ENCODE data around the gene TMEM59L.
A peak's percentile ranks its signal among the peaks of the same experiment; 100 is the strongest.

The TMEM59L gene

DNA sequence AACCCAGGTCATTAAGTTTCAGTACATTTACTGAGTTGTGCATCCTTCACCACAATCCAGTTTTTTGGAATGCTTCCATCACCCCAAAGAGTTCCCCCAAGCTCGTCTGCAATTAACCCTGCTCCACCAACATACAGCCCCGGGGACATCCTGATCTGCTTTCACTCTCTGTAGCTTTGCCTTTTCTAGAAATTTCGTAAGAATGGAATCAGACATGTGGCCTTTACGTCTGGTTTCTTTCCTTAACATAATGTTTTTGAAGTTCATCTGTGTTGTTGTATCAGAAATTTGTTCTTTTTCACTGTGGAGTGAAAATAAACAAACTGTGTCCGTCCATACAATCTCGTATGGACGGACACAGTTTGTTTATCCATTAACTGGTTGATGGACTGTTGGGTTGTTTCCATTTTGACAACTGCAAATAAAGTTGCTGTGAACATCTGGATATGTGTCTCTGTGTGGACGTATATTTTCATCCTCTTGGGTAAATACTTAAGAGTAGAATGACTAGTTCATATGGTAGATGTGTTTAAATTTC lies 27.1 kb downstream of the TMEM59L start:
- DNase-seq = no peak

DNA sequence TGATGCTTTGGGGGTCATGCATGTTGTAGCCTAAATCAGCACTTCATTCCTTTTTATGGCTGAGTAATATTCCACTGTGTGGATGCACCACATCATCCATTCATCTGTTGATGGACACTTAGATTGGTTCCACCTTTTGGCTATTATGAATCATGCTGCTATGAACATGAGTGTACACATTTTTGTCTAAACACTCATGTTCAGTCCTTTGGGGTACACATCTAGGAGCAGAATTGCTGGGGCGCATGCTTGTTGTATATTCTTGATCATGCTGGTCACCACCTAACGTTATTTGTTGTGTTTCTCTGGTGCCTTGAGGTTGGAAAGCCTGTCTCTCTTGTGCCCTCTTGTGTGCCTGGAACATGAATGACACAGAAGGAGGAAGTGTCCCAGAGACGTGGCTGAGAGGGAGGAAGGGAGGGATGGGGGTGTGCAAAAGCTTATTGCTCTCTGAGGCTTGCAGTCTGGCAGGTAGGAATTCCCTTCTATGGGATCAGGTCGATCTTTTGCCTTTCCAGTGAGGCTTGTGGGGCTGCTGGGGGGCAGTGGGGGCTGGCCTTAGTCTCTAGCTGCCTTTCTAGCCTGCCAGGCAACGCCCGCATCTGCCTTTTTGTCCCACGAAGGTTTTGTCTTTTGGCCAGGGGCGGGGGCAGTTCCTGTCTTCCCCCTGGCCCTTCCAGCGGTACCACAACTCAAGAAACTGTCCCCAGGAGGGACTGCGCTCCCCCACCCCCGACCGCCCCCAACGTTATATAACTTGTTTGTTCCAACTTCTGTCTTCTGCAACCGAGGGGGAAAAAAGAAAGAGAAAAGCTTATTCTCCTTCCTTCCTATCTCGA lies 31.7 kb downstream of the TMEM59L start:
- peak; percentile 36 for DNase-seq

DNA sequence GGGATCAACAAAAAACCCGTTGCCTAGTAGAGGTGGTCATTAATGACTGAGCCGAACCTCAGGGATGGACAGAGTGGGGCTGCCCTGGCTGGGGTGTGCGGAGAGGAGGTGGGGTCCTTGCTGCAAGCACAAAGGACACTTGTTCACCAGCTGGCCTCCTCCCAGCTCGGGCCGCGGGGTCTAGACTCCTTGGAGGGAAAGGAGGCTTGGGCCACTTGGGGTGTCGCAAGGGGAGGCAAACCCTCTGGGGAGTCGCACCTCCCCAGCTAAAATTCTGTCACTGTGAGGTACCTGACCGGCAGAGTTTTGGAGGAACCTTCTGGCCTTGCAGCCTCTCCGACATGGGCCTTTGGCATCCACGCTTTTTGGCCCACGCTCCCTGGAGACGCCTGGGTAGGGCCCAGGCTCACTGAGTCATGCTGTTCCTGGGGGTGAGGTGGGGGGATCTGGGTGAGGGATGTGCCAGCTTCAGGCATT lies 32.4 kb downstream of the TMEM59L start:
- no peak for DNase-seq

DNA sequence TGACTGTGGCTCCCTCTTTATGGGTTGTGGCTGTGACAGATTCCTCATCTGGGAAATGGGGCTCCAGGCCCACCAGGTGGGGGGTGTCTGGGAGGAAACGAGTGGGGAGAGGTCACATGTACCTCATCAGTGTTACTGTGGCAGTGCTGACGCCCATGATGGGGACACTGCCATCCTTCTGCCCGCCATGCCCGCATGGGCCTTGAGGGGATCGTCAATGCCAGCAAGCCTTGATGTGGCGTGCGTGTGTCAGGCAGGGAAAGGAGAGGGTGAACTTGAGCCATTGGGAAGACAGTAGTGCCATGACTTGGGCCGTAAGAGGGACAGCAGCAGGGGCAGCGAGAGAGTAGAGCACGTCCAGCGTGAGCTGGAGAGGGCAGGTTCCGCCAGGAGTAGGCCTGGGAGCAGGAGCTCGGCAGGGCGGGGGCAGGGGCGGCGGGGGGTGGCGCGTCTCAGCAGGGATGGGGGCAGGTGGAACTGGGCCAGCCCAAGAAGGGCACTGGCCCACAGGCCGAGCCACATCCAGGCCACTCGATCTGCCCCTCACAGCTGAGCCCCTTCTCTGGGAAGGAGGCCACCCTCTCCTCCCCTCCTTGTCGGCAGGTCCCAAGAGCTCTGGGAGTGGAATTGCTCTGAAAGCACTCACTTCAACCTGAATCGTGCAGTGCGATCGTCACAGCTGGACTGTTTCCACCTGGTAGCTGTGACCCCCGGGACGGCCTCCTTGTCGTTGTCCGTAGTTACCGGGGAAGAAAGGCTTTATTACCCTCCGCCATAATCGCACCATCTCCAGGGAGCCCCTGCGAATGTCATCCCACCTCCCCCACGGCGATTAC lies 34.1 kb downstream of the TMEM59L start:
- DNase-seq = no peak

DNA sequence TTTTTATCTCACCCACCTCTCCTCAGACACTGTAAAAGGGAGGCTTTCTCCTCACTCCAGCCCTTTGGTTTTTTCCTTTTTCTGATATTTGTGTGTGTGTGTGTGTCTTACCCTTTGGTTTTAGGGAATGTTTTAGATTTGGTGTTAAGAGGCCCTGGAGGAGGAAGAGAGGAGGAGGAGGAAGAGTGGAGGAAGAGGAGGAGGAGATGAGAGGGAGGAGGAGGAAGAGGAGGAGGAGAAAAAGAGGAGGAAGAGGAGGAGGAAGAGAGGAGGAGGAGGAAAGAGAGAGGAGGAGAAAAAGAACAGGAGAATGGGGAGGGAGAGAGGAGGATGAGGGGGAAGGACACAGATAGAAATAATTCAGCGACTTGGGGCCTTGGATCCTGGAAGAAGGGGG lies 34.7 kb downstream of the TMEM59L start:
- no peak for DNase-seq

DNA sequence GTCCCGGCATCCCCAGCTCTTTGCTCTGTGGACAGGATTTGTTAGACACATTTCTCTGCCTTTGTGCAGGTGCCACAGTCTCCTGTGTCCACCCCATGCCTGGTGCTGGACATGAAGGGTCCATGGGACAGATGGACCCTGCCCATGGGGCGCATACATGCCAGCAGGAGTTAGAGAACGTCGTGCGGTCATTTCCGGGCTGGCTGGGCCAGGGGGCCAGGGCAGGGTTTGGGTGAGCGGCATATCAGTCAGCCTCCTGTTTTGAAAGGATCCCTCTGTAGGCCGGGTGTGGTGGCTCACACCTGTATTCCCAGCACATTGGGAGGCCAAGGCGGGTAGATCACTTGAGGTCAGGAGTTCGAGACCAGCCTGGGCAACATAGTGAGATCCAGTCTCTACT lies 35.1 kb downstream of the TMEM59L start:
- no peak for DNase-seq

DNA sequence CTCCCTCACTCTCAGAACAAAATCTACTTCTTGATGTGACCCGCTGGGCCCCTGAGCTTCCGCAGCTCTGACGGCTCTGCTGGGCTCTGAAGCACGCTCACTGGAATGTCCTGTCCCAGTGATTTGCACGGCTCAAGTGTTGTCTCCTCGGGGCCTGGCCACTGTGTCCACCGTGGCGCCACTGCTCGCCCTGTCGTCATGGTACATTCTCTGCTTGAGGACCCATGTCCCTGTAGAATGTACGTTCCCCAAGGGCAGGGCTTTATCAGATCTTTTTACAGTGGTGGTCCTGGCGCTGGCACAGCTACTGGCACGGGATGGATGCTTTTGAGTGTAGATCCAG lies 36.3 kb downstream of the TMEM59L start:
- DNase-seq = no peak

DNA sequence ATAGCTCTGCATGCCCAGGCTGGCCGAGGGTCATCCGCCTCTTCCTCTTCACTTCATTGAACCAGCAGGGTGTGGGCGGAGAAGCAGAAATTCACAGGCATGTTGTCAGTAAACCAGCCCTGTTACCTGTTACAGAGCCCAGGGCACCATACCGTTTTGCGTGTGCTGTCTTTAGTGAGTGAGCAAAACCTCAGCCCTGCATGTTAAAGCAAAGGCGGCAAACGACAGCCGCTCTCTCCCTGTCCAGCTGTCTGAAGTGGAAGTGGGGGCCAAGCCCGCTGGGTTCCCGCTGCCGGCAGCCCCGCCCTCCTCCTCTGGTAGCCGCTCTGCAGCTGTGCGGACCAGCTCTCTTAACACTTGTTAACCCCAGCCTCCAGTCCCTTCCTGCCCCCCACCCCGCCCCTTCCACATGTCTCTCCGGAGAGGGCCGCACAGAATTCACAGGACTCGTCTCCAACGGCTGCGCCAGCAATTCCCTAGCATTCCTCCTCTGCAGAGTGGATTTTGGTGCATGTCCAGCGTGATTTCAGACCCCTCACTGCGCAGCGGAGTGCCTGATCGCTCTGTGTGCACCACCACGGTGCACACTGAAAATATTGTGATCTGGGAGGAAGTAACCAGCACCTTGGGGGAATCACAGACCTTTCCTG lies 36.8 kb downstream of the TMEM59L start:
- DNase-seq = no peak

DNA sequence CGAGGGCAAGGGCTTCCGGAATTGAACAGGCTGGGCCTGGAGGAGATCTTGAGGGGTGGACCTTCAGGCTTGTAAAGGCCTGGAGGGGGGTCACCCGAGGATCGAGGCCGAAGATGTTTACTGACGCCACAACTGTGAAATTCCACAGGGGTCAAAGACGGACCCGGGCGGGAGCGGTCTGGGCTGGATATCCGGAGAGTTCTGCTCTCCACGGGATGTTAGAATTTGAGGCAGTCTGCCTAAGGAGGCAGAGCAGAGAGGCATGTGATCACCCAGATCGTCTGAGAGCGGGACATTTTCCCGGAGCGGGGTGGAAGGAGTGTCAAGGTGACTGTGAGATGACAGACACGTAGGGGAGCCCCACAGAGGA lies 37.3 kb downstream of the TMEM59L start:
- DNase-seq = no peak

DNA sequence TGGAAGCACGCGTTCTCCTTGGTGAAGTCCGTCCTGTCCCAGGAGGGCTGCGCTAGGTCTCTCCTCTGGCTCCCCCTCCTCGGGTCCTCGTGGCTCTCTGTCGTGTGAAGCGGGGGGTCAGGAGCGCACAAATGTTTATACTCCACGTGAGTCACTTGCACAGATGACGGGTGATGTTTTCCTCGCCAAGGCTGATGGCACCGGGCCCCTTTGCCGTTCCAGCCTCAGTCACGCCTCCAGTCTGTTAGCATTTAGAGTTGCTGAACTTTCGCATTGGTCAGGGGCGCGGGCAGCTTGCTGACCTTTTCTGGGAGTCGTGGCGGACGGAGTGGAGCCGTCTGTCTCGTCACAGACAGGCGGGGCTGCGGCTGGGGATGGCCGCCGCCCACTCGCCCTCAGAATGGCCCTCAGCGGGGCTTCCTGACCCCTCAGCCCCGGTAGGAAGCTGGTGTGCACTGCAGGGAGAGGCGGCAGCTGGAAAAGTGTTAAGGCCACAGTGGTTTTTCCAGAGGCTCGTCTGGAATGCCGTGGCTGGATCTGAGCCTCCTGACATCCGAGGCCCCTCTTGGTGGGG lies 37.9 kb downstream of the TMEM59L start:
- no peak for DNase-seq

DNA sequence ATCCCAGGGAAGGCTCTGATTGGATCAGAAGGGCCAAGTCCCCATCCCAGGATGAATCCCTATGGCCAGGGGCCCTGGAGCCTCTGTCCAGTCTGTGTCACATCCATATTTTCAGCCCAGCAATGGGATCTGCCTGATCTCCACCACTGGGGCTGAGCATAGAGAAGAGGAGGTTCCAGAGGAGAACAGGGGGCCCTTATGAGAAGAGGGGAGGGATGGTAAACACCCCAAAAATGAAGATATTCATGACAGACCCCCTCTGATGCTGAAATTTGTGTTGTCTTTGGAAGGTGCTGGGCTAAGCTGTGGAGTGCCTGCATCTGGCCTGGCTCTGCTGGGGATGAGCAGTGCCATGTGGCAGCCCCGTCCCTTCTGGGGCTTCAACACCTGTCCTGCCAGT lies 38.6 kb downstream of the TMEM59L start:
- DNase-seq = no peak

DNA sequence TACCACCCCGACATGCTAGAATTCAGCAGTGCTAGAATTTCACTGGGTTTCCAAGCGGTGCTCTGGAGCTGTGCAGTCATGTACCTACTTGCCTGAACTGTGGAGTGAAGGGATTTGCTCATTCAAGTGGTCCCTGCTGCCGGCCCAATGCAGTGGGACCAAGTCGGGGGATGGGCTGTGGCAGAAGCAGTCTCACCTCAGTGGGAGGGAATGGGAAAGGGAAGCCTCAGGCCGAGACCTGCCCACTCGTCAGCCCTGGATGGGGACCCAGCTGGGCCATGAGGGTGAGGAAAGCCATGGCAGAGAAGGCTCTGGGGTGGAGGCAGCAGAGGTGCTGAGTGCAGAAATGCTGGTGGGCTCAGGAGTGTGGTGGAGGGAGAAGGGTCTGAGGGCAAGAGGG lies 39.1 kb downstream of the TMEM59L start:
- DNase-seq = no peak

DNA sequence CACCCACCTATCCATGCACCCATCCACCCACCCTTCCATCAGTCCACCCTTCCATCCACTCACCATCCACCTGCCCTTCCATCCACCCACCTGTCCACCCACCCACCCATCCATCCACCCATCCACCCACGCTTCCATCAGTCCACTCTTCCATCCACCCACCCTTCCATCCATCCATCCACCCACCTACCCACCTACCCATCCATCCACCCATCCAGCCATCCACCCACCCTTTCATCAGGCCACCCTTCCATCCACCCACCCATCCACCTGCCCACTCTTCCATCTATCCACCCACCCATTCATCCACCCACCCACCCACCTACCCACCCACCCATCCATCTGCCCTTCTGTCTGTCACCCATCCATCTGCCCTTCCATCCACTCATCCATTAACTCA lies 41.2 kb downstream of the TMEM59L start:
- no peak for DNase-seq

DNA sequence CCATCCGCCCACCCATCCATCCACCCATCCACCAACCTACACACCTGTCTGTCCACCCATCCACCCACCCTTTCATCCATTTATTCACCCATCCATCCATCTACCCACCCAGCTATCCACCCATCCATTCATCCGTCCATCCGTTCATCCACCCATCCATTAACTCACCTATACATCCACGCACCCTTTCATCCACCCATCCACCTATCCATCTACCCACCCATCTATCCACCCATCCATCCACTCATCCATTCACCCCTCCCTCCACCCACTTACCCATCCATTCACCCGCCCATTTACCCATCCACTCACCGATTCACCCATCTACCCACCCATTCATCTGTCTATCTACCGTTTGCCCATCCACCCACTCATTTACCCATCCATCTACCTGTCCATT lies 41.8 kb downstream of the TMEM59L start:
- no peak for DNase-seq

DNA sequence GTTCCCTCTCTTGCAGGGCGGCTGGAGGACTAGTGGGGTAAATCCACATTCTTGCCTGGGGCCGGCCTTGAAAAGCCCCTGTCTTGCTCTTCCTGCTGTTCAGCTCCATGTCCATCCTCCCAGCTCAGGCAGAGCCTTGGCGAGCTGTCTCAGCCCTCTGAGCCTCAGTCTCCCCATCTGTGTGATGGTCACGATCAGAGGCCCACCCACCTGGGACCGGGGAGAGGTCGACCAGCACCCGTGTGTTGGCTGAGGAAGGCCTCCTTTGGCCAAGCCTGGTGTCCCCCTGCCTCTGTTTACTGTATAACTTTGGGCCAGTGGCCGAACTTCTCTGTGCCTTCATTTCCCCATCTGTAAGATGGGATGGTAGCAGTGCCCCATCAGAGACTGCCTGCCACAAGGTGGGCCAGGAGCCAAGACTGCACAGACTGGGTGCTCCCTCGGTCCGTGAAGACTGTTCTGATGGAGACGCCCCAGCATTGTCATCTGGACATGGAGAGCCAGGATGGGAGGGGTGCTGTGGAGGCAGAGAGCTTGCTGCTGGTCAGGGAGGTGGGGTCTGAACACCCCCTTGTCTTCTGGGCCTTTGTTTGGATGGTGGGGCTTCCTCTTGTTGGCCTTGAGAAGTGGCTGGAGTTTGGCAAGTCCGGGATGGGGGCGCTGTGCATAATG lies 42.6 kb downstream of the TMEM59L start:
- no peak for DNase-seq

DNA sequence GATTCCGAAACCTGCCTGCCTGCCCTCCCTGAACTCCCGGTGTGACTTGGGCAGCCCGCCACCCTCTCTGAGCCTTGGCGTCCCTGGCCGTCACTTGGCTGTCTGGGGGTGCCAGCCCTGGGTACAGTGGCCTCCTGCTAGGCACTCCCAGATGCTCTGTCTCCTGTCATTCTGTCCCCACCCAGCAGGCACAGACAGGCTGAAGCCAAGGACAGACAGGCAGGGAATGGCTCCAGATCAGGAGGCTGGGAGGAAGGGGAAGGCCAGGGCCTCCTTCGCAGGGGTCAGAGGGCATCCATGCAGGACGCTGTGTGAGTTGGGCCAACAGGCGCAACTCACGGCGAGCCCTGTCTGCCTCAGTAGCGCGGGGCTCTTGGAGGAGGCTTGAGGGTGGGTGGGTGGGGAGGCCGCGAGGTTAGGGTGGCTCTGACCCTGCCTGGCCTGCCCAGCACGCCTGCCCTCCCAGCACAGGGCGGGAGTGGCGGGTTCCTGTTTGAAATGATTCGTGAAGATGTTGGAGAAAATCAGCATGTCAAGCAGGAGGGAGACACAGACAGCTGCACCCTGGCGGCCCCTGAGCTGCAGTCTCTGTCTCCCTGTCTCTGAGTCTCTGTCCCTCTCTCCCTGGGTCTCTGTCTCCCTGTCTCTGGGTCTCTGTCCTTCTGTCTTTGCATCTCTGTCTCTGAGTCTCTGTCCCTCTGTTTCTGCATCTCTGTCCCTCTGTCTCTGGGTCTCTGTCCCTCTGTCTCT lies 43.8 kb downstream of the TMEM59L start:
- DNase-seq = no peak

DNA sequence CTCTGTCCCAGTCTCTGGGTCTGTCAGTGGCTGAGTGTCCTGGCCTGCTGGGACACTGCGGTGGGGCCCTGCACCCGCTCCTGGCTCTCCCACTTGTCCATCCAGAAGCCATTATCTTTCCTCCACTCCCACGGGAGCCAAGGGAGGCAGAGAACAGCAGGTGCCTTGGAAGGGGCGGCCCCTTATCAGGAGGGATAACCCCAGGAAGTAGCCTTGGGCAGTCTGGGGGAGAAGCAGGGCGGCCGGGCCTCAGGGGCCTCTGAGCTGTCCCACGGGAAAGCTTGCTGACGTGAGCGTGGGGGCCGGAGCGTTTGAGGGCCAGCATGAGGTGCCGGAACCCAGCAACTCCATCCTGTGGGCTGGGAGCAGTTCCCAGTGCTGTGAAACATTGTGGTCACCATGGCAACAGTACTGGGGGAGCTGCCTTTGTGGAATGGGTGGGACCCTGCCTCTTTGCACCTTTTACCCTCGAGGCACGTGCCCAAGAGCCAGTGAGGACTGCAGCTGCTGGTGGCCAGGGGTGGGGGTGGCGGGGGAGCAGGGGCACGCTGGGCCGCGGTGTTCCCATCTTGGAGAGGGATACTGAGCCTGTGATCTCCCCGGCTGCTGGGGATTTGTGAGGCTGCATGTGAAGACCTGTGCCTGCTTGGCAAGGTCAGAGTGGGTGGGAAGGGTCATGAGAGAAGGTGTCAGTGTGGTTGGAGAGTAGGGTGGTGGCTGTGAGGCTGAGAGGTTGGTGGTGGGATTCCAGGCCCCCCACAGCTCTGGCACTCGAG lies 45.1 kb downstream of the TMEM59L start:
- DNase-seq = no peak

DNA sequence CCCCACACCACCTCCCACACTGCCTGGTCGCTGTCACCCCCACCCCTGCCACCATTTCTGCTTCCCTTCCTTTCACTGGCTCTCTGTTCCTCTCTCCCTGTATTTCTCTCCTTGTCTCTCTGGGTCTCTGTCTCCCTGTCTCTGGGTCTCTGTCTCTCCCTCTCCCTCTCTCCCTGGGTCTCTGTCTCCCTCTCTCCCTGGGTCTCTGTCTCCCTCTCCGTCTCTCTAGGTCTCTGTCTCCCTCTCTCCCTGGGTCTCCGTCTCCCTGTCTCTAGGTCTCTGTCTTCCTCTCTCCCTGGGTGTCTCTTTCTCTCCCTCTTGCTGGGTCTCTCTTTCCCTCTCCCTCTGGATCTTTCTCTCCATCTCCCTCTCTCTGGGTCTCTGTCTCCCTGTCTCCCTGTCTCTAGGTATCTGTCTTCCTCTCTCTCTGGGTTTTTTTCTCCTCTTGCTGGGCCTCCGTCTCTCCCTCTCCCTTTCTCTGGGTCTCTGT lies 45.7 kb downstream of the TMEM59L start:
- DNase-seq = no peak

DNA sequence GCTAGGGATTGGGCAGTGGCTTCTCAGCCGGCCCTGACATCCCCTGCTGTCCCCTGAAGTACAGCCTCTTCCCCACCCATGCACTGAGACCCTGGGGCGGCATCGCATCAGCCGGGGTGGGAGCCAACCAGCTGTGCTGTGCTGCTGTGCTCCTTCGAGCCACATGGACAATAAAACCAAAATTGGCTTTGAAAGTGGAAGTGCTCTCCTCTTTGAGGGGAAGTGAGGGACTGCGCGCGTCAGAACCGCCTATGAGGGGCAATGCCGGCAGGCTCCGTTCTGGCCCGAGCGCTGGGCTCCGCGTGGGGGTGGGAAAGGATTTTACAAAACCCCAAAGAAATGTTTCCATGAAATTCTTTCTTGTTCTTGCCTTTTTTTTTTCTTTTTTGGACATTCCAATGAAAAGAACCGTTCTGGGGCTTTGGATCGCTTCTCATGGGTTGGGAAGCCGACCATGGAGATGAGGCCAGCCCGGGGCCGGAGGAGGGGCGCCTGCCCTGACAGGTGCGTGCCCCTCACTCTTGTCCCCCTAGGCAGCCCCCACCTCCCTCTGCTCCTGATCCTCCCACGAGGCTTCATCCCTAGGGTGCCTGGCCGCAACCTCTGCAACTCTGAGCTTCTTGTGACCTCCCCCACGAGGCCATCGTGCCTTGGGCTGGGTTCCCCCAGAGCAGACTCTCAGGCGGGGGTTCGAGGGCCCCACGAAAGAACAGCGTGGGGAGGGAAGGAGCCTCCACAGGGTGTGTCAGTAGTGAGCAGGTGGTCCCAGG lies 46.8 kb downstream of the TMEM59L start:
- DNase-seq = no peak

Data from KG1 (cell line).